ENCODE data around the gene IL1RAPL2. TPM values are rescaled to one million over a fixed set of nuclear protein-coding genes. Genes with fewer than 3 reads are reported as not detected.

Gene IL1RAPL2
- total and polyA plus RNA-seq, 10 of the 15 experiments (the other 5 are each of a cell fraction or from before 2014, with no cell fraction given): 0.19 TPM; not detected in 9

DNA sequence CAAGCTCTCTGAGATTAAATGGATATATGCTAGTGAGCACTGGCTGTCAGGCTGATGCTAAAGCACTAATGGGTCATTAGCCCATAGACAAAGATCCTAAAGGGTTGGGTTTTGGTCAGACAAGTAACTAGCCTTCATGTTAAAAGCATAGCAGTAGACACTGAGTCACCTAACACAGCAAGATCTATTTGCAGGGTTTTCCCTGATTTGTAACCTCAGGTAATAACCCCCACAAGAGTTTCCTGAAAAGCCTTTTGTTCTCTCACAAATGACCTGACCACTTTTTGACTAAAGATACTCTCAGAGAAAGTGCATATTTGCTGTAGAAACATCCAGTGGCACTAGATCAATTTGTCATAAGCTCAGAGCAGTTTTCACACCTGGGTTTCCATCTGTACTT is 905.6 kb downstream of the IL1RAPL2 start (continued):
- TF ChIP-seq, protein P1, sequence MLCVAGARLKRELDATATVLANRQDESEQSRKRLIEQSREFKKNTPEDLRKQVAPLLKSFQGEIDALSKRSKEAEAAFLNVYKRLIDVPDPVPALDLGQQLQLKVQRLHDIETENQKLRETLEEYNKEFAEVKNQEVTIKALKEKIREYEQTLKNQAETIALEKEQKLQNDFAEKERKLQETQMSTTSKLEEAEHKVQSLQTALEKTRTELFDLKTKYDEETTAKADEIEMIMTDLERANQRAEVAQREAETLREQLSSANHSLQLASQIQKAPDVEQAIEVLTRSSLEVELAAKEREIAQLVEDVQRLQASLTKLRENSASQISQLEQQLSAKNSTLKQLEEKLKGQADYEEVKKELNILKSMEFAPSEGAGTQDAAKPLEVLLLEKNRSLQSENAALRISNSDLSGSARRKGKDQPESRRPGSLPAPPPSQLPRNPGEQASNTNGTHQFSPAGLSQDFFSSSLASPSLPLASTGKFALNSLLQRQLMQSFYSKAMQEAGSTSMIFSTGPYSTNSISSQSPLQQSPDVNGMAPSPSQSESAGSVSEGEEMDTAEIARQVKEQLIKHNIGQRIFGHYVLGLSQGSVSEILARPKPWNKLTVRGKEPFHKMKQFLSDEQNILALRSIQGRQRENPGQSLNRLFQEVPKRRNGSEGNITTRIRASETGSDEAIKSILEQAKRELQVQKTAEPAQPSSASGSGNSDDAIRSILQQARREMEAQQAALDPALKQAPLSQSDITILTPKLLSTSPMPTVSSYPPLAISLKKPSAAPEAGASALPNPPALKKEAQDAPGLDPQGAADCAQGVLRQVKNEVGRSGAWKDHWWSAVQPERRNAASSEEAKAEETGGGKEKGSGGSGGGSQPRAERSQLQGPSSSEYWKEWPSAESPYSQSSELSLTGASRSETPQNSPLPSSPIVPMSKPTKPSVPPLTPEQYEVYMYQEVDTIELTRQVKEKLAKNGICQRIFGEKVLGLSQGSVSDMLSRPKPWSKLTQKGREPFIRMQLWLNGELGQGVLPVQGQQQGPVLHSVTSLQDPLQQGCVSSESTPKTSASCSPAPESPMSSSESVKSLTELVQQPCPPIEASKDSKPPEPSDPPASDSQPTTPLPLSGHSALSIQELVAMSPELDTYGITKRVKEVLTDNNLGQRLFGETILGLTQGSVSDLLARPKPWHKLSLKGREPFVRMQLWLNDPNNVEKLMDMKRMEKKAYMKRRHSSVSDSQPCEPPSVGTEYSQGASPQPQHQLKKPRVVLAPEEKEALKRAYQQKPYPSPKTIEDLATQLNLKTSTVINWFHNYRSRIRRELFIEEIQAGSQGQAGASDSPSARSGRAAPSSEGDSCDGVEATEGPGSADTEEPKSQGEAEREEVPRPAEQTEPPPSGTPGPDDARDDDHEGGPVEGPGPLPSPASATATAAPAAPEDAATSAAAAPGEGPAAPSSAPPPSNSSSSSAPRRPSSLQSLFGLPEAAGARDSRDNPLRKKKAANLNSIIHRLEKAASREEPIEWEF (IDR thresholded peaks at IDR 0.05; ENCODE audit: insufficient replicate concordance, low read depth, low read length): no peak
- TF ChIP-seq MEF2A (IDR thresholded peaks at IDR 0.05; ENCODE audit: insufficient read depth, low read depth, low read length): no peak
- TF ChIP-seq, protein P2, sequence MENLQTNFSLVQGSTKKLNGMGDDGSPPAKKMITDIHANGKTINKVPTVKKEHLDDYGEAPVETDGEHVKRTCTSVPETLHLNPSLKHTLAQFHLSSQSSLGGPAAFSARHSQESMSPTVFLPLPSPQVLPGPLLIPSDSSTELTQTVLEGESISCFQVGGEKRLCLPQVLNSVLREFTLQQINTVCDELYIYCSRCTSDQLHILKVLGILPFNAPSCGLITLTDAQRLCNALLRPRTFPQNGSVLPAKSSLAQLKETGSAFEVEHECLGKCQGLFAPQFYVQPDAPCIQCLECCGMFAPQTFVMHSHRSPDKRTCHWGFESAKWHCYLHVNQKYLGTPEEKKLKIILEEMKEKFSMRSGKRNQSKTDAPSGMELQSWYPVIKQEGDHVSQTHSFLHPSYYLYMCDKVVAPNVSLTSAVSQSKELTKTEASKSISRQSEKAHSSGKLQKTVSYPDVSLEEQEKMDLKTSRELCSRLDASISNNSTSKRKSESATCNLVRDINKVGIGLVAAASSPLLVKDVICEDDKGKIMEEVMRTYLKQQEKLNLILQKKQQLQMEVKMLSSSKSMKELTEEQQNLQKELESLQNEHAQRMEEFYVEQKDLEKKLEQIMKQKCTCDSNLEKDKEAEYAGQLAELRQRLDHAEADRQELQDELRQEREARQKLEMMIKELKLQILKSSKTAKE (IDR thresholded peaks at IDR 0.05; ENCODE audit: low read depth, poor library complexity, severe bottlenecking): no peak
- TF ChIP-seq NR2C1 (IDR thresholded peaks at IDR 0.05): no peak
- TF ChIP-seq, protein P3, sequence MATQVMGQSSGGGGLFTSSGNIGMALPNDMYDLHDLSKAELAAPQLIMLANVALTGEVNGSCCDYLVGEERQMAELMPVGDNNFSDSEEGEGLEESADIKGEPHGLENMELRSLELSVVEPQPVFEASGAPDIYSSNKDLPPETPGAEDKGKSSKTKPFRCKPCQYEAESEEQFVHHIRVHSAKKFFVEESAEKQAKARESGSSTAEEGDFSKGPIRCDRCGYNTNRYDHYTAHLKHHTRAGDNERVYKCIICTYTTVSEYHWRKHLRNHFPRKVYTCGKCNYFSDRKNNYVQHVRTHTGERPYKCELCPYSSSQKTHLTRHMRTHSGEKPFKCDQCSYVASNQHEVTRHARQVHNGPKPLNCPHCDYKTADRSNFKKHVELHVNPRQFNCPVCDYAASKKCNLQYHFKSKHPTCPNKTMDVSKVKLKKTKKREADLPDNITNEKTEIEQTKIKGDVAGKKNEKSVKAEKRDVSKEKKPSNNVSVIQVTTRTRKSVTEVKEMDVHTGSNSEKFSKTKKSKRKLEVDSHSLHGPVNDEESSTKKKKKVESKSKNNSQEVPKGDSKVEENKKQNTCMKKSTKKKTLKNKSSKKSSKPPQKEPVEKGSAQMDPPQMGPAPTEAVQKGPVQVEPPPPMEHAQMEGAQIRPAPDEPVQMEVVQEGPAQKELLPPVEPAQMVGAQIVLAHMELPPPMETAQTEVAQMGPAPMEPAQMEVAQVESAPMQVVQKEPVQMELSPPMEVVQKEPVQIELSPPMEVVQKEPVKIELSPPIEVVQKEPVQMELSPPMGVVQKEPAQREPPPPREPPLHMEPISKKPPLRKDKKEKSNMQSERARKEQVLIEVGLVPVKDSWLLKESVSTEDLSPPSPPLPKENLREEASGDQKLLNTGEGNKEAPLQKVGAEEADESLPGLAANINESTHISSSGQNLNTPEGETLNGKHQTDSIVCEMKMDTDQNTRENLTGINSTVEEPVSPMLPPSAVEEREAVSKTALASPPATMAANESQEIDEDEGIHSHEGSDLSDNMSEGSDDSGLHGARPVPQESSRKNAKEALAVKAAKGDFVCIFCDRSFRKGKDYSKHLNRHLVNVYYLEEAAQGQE (IDR thresholded peaks at IDR 0.05; ENCODE audit: low read depth, low read length): no peak
- TF ChIP-seq CHD2 (IDR thresholded peaks at IDR 0.05; ENCODE audit: borderline replicate concordance, low read depth, low read length): no peak
- no peak for TF ChIP-seq ASH2L (IDR thresholded peaks at IDR 0.05; ENCODE audit: borderline replicate concordance, low read depth)
